ENCODE results near the gene PDE7B. TPM values are rescaled to one million over a fixed set of nuclear protein-coding genes. Genes with fewer than 3 reads are reported as not detected.

PDE7B gene
- total and polyA plus RNA-seq, 2 of the 8 experiments (the other 6 are each of a cell fraction or from before 2014, with no cell fraction given), result not detected

DNA sequence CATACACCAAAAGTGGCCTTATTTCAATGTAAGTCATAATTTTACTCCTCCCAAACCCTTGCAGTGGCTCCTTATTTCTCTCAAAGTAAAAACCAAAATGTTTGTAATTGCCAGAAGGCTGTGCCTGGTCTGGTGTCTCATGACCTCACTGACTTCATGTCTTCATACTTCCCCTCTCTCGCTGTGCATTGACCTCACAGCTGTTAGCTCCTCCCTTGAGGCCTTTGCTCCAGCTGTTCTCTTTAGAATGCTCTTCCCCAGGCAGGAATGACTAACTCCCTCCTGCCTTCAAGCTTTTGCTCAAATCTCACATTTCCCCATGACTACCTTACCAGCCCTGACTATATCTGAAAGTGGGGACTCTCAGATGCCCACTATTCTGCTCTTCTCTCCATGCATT lies 315.3 kb downstream of the PDE7B start:
- no peaks in the 10 kb centered on the region for H3K4me1 ChIP-seq (replicated peaks in 1 of 4; ENCODE audit: control insufficient read depth in 3 of 4, insufficient read depth in 4 of 4, low read length in 3 of 4)
- no peaks in the 10 kb centered on the region for H3K23me2 ChIP-seq (ENCODE audit: low read depth, low read length)
- H3K79me2 ChIP-seq (ENCODE audit: control insufficient read depth in 1 of 2, insufficient read depth in 2 of 2, low read length in 2 of 2), result no peaks in the 10 kb centered on the region
- no peak overlapping the region for H2BK5ac ChIP-seq (ENCODE audit: low read depth, low read length)
- no peak overlapping the region for H2BK20ac ChIP-seq (ENCODE audit: low read length)
- TF ChIP-seq KDM1A (IDR thresholded peaks at IDR 0.05; ENCODE audit: borderline replicate concordance, low read length) (no peak), RFX5 (IDR thresholded peaks at IDR 0.05; ENCODE audit: borderline replicate concordance, low read depth, low read length) (no peak), YY1 (IDR thresholded peaks at IDR 0.05; ENCODE audit: low read depth, low read length) (no peak), CHD2 (IDR thresholded peaks at IDR 0.05; ENCODE audit: low read length) (no peak), TBP (IDR thresholded peaks at IDR 0.05; ENCODE audit: low read depth, low read length) (no peak), SIN3A (conservative IDR thresholded peaks at IDR 0.05 in 1 of 2, IDR thresholded peaks at IDR 0.05 in 1 of 2; ENCODE audit: low read depth in 1 of 2, low read length in 2 of 2) (no peak), JUN (IDR thresholded peaks at IDR 0.05; ENCODE audit: low read depth, low read length) (no peak), EP300 (IDR thresholded peaks at IDR 0.05; ENCODE audit: borderline replicate concordance in 1 of 2, low read depth in 2 of 2, low read length in 2 of 2) (no peak), JUND (IDR thresholded peaks at IDR 0.05; ENCODE audit: low read length) (no peak)
- H3K23ac ChIP-seq (ENCODE audit: insufficient read length), result no peak overlapping the region
- peaks cover 0 to 2% of the 10 kb centered on the region in 2 experiments; a peak in 1 of 4 replicates for H3K9me3 ChIP-seq (ENCODE audit: insufficient read depth in 2 of 2, low read depth in 1 of 2, low read length in 1 of 2)
- H4K5ac ChIP-seq (ENCODE audit: insufficient read length, low read depth, low read length), result no peak overlapping the region
- H3K27me3 ChIP-seq (replicated peaks in 1 of 4; ENCODE audit: control insufficient read depth in 3 of 4, extremely low read depth in 1 of 4, insufficient read depth in 3 of 4, low read length in 3 of 4), result no peaks in the 10 kb centered on the region
- no peak overlapping the region for H4K91ac ChIP-seq (replicated peaks; ENCODE audit: insufficient read length, low read length)
- ChIA-PET POLR2A (ENCODE audit: partially characterized antibody) (no interaction called here), CTCF (ENCODE audit: partially characterized antibody) (no interaction called here)
- no peak overlapping the region for H3K27ac ChIP-seq (ENCODE audit: low read depth, low read length)
- no peak overlapping the region for H3K4ac ChIP-seq (replicated peaks; ENCODE audit: insufficient read length, low read depth, low read length)
- no peak overlapping the region for H2BK12ac ChIP-seq (ENCODE audit: low read depth, low read length)
- H4K20me1 ChIP-seq (replicated peaks in 1 of 2; ENCODE audit: control insufficient read depth in 1 of 2, insufficient read depth in 2 of 2, low read length in 2 of 2), result no peaks in the 10 kb centered on the region
- H3K4me3 ChIP-seq (ENCODE audit: extremely low read depth in 1 of 4, insufficient read depth in 2 of 4, low read depth in 3 of 4, low read length in 4 of 4), result no peak overlapping the region
- no peak overlapping the region for H2AK5ac ChIP-seq (ENCODE audit: low read depth, low read length)
- H3K36me3 ChIP-seq (ENCODE audit: control insufficient read depth in 2 of 4, insufficient read depth in 4 of 4, low read length in 3 of 4), result no peaks in the 10 kb centered on the region
- FAIRE-seq (no peak), DNase-seq (ENCODE audit: low read depth in 1 of 2, low spot score in 2 of 2) (no peak)
- H4K8ac ChIP-seq (ENCODE audit: extremely low read depth, insufficient read depth, low read length), result no peak overlapping the region
- H2BK15ac ChIP-seq (ENCODE audit: low read length), result no peak overlapping the region
- no peak overlapping the region for H3K56ac ChIP-seq (replicated peaks; ENCODE audit: insufficient read length, low read depth, low read length)
- no peak overlapping the region for H3K9ac ChIP-seq (replicated peaks in 1 of 4; ENCODE audit: extremely low read depth in 1 of 4, low read depth in 3 of 4, low read length in 3 of 4)
- no peak overlapping the region for H3K18ac ChIP-seq (ENCODE audit: extremely low read depth, low read length)
- no peak overlapping the region for H2BK120ac ChIP-seq (replicated peaks; ENCODE audit: low read depth, low read length)
- no peak overlapping the region for H3K4me2 ChIP-seq (ENCODE audit: insufficient read depth in 1 of 2, low read depth in 2 of 2, low read length in 2 of 2)
- H2AFZ ChIP-seq (ENCODE audit: low read length), result no peak overlapping the region
- no peaks in the 10 kb centered on the region for H3K79me1 ChIP-seq (ENCODE audit: low read depth, low read length)
- H3K14ac ChIP-seq (ENCODE audit: insufficient read length), result no peak overlapping the region
- WGBS, 2 experiments (ENCODE audit: extremely low coverage in 1 of 2, insufficient coverage in 1 of 2, insufficient read length in 1 of 2, insufficient replicate concordance in 2 of 2, low coverage in 1 of 2, low lambda C conversion rate in 2 of 2, missing lambda C conversion rate in 1 of 2), result 81% methylated on average over 1 of the region's 1 CpG; no CpG with 5 or more reads in 1 of the 2 experiments

Data from H1 (cell line).